Endometrial microvascular endothelial cells (primary cell): ENCODE results near the gene RAB12. TPM values are rescaled to one million over a fixed set of nuclear protein-coding genes. Genes with fewer than 3 reads are reported as not detected.

ENCODE experiments used
- in situ Hi-C: cut with HindIII; loops from 2 replicates; pipeline ENCODE4 v1.10.0; 2017; ENCODE audit warnings: low sequenced_read_pairs, low pct_unique_long_range_greater_than_20kb; ENCODE audit errors: inconsistent ontology term
- total RNA-seq: library from RNA; depleted of rRNA; stranded (reverse); fragments of >200 nt; gene quantifications from one replicate; pipeline ENCODE4 v1.2.3, GENCODE V29; 2015; ENCODE audit errors: inconsistent ontology term

The RAB12 gene
- total RNA-seq, 1 donor from 2014 or later, result 62.9 TPM

- in situ Hi-C loops, result no loop called here
Measured at GRCh38 chr18:8662560-8663255, 53.5 kb downstream of the RAB12 start.

- in situ Hi-C loops, result no loop called here
Measured at GRCh38 chr18:8667846-8668245, 58.6 kb downstream of the RAB12 start.

GRCh38 chr18:8668381-8668780 is 59.1 kb downstream of the RAB12 start:
- in situ Hi-C loops, result no loop called here

GRCh38 chr18:8669571-8669970 is 60.3 kb downstream of the RAB12 start:
- in situ Hi-C loops, result no loop called here

GRCh38 chr18:8673256-8674209 is 64.3 kb downstream of the RAB12 start:
- in situ Hi-C loops, result no loop called here

- in situ Hi-C loops, result loop anchor here (25.0 kb wide), 1 partner anchor 112 kb away; no protein-coding TSS in a partner anchor
Measured at GRCh38 chr18:8675057-8675456, 65.8 kb downstream of the RAB12 start.

GRCh38 chr18:8681196-8681595 is 72.0 kb downstream of the RAB12 start:
- in situ Hi-C loops, result loop anchor here (25.0 kb wide), 1 partner anchor 106 kb away; no protein-coding TSS in a partner anchor

- in situ Hi-C loops, result loop anchor here (25.0 kb wide), 1 partner anchor 103 kb away; no protein-coding TSS in a partner anchor
Measured at GRCh38 chr18:8684577-8684976, 75.3 kb downstream of the RAB12 start.

GRCh38 chr18:8685141-8685913 is 76.1 kb downstream of the RAB12 start:
- in situ Hi-C loops, result loop anchor here (25.0 kb wide), 1 partner anchor 102 kb away; no protein-coding TSS in a partner anchor

GRCh38 chr18:8685914-8686216 is 76.6 kb downstream of the RAB12 start:
- in situ Hi-C loops, result loop anchor here (25.0 kb wide), 1 partner anchor 101 kb away; no protein-coding TSS in a partner anchor

GRCh38 chr18:8686611-8687010 is 77.4 kb downstream of the RAB12 start:
- in situ Hi-C loops, result loop anchor here (25.0 kb wide), 1 partner anchor 101 kb away; no protein-coding TSS in a partner anchor

- in situ Hi-C loops, result loop anchor here (25.0 kb wide), 1 partner anchor 99 kb away; no protein-coding TSS in a partner anchor
Measured at GRCh38 chr18:8688216-8688800, 79.1 kb downstream of the RAB12 start.

- in situ Hi-C loops, result loop anchor here (25.0 kb wide), 1 partner anchor 98 kb away; no protein-coding TSS in a partner anchor
Measured at GRCh38 chr18:8688816-8689215, 79.6 kb downstream of the RAB12 start.

Other genes starting within 250 kb of the RAB12 start
- 28.2 TPM for gene MTCL1, start 96.1 kb downstream of the RAB12 start, total RNA-seq